ENCODE results near the gene HPS4.

DNA sequence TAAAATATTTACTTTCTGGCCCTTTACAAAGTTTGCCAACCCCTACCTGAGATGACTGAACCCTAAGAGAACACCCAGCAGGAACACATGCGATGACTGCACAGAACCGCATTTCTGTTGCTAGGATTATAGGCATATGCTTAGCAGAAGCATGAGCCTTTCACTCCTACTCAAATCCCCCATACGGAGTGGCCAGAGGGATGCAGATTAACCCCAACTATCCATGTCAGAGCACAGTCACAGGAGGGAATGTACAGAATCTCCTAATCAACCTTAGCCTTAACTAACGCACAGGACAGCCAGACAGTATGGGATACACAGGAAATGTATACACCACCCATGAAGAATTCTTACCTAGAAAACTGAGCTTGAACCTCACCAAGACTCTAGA lies 6.2 kb downstream of the HPS4 start:
- no peak for TF ChIP-seq POLR2A (IDR thresholded peaks at IDR 0.05)
- TF ChIP-seq, protein P1, sequence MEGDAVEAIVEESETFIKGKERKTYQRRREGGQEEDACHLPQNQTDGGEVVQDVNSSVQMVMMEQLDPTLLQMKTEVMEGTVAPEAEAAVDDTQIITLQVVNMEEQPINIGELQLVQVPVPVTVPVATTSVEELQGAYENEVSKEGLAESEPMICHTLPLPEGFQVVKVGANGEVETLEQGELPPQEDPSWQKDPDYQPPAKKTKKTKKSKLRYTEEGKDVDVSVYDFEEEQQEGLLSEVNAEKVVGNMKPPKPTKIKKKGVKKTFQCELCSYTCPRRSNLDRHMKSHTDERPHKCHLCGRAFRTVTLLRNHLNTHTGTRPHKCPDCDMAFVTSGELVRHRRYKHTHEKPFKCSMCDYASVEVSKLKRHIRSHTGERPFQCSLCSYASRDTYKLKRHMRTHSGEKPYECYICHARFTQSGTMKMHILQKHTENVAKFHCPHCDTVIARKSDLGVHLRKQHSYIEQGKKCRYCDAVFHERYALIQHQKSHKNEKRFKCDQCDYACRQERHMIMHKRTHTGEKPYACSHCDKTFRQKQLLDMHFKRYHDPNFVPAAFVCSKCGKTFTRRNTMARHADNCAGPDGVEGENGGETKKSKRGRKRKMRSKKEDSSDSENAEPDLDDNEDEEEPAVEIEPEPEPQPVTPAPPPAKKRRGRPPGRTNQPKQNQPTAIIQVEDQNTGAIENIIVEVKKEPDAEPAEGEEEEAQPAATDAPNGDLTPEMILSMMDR (IDR thresholded peaks at IDR 0.05): no peak

All from Peyer's patch (tissue), 4 donors.